Superior temporal gyrus (tissue), 1 donor: ENCODE results near the gene LMO1.

Experiments used
- DNase-seq: peaks from one replicate; pipeline ENCODE4 v3.0.0-alpha.2; 2016; ENCODE audit errors: extremely low spot score

LMO1 gene

GRCh38 chr11:8242499-8243280 lies 21.0 kb downstream of the LMO1 start:
- no peak for DNase-seq

DNA sequence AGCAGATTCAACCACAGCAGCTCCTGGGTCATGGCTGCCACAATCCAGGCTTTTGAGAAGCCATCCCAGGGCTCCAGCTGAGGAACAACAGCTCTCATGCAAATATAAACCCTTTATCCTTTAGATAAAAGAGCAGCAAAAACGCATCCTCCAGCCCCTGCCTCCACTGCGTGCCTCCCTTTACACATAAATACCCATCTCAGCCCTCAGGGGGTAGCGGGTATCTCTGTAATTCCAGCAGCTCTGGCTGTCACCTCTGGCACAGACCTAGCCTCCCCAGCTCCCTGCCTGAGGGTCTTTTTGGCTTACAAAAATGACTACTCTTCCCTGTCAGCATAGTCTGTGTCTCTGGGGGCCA lies 21.6 kb downstream of the LMO1 start:
- no peak for DNase-seq

DNA sequence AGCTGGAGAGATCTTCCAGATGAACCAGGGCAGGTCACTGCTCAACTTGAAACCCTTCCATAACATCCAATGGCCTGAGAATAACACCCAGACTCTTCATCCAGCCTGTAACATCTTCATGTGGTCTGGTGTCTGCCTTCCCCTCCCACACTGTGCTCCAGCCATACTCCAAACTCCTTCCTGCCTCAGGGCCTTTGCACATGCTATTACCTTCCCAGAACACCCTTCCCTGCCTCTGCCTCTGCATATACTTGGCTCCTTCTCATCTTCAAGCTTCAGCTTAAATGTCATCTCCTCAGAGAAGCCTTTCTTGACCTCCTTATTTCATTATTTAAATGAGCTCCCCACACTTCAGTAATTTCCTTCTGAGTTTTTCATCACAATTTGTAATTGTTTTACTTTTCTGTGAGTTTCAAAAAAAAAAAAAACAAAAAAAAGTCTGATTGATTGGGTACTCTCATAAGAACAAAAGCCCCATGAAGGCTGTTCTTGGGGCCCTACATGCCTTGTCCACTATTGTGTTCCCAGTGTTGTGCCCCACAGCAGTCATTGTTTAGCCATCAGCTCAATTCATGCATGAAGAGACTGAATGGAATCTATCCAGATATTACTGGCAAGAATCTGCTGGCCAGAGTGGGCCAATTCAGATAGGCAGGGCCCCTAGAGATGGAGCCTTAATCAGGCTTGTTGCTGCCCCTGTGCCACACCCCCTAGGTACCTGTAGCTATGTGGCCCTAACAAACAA lies 22.1 kb downstream of the LMO1 start:
- no peak for DNase-seq

GRCh38 chr11:8239536-8240228 lies 24.0 kb downstream of the LMO1 start:
- DNase-seq = no peak

GRCh38 chr11:8239040-8239439 lies 24.6 kb downstream of the LMO1 start:
- no peak for DNase-seq

GRCh38 chr11:8237453-8237852 lies 26.2 kb downstream of the LMO1 start:
- DNase-seq = no peak

- DNase-seq = no peak
Observed at GRCh38 chr11:8235925-8236324, 27.8 kb downstream of the LMO1 start.

DNA sequence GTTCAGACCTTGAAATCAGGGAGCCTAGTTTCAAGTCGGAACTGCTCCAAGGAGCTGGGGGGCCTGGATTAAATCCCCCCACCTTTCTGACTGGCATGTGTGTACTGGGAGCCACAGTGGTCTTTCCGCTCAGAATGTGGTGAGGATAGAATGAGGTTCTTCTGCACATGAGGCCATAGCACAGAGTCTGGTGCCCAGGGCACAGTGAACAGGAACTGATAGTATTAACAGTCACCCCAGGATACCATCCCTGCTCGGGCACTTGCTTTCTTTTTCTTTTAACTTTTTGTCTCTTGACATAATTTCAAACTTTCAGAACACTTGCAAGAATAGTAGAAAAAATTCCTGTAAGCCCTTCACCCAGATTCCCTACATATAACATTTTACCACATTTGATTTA lies 28.8 kb downstream of the LMO1 start:
- DNase-seq = no peak

DNA sequence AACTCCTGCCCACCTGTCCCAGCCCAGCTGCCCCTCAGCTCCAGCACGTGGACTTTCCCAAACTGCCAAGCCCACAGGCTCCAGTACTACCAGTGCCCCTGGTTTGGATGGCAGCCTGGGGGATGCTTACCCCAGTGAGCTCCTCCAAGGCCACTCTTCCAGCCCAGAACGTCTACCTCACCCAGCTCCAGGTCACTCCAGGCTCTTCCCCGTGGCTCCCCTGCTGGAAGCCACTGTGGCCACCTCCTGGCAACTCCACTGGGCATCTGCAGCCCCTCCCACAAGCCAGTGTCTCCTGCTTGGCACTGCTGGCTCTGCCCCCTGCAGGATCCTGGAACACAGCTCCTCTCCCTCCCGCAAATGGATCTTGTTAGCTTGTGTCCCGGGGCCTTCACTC lies 29.3 kb downstream of the LMO1 start:
- DNase-seq = no peak

DNA sequence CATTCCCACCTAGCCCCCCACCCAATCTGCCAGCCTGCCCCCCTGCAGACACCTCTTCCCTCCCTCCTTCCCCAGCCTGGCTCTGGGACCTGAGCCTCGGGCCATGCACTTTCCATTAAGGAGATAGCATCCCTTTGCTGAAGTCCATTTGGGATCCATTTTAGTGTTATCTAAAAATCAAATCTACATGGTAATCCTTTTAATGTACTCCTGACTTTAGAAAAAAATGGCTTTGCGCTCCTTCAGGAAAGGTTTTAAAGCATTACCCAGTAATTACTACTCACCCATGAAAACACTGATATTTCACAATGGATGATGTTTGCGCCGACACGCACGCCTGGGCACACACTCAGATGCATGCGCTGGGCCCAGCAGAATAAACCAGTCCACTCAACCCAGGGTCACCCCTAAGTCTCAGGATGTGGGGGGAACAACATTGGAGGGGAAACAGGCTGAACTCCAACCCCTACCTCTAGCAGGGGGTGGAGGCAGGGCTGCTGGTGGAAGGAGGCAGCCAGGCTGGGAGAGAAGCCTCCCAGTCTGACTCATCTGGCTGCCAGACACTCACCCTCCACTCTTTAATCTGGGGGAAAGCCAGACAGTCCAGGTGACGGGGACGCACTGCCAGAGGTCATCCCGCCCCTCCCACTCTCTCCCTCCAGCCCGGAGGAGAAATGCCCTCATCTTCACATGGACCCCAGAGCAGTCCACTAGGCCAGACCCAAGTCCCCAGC lies 29.8 kb downstream of the LMO1 start:
- no peak for DNase-seq

GRCh38 chr11:8232849-8233606 lies 30.6 kb downstream of the LMO1 start:
- no peak for DNase-seq

DNA sequence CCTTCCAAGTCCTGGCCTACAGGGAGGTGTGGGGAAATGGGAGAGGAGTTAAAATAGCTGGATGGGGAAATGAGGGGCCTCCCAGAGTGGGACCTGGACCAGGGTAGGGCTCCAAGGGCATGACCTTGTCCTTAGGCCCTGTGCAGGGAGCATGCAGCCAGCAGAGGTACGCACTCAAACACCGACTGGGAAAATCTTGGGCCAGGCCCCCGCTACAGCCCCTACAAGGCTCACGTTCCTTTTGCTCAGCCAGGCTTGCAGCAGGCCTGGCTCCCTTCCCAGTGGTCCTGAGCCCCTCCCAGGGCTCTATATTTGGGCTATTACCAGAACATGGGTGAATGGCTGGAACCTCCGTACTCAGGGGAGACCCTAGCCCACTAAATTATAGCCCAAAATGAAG lies 31.3 kb downstream of the LMO1 start:
- no peak for DNase-seq

- no peak for DNase-seq
Observed at GRCh38 chr11:8231979-8232378, 31.7 kb downstream of the LMO1 start.

GRCh38 chr11:8230921-8231847 lies 32.5 kb downstream of the LMO1 start:
- no peak for DNase-seq

- no peak for DNase-seq
Observed at GRCh38 chr11:8230178-8230859, 33.4 kb downstream of the LMO1 start.

DNA sequence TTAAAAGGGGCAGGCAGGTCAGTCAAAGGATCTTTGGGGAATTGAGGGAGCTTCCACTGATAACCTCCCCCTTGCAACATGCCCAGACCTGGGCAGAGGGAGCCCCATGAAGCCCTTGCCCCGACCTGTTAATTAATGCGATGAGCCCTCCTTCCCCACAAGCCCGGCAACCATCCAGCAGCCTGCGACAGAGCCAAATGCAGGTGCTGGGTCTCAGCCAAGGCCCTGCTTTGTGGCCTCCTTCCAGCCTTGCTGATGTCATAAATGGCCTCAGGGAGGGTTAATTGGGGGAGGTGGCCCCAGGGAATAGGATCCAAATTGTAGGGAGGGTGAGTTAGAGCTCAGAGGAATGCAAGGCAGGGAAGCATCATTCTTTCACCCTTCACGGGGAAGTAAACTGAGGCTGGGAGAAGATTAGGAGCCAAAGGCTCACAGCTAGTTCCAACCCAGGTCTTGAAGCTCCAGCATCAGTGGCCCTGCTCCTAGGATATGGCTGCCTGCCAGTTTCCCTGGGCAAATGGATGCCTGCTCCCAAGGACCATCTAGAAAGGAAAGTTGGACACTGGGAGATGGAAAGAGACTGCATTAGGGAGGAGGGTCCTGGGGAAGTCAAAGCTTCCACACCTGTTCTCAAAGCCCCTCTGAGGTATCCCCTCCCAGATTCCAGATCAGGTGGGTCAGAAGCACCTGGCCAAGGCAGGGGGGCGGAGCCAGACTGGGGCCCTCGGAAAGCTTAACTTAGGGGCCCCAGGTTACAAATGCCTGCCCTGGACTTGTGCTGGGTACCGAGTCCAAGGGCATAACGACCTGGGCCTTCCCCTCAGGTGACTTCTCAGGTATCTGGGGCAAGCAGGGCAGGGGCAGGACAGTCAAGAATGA lies 34.1 kb downstream of the LMO1 start:
- no peak for DNase-seq

- DNase-seq = no peak
Observed at GRCh38 chr11:8228231-8228630, 35.4 kb downstream of the LMO1 start.
